ENCODE measurements around the gene MKI67.

- TF ChIP-seq CTCF (IDR thresholded peaks at IDR 0.05; ENCODE audit: extremely low read depth in 1 of 2, insufficient read depth in 1 of 2, low read depth in 1 of 2, low read length in 2 of 2) (no peak), FOS (IDR thresholded peaks at IDR 0.05; ENCODE audit: borderline replicate concordance, insufficient read depth, low read length) (no peak), GATA2 (IDR thresholded peaks at IDR 0.05; ENCODE audit: insufficient read depth, insufficient read length, low read depth, low read length) (no peak), MYC (IDR thresholded peaks at IDR 0.05; ENCODE audit: low read depth, low read length) (no peak), POLR2AphosphoS5 (IDR thresholded peaks at IDR 0.05; ENCODE audit: insufficient read depth, low read depth, low read length) (no peak), POLR2A (IDR thresholded peaks at IDR 0.05; ENCODE audit: low read depth, low read length) (no peak), JUN (IDR thresholded peaks at IDR 0.05; ENCODE audit: borderline replicate concordance, insufficient read depth, insufficient read length, low read depth) (peak; percentile 10), MAX (IDR thresholded peaks at IDR 0.05; ENCODE audit: insufficient read depth, insufficient read length) (no peak)
These were observed 58.4 kb downstream of the MKI67 start for GRCh38 chr10:128067691-128068397.
